ENCODE data around the gene PDE4B. TPM values are rescaled to one million over a fixed set of nuclear protein-coding genes. Genes with fewer than 3 reads are reported as not detected.
"Not testable (repeated sequence)": the region's sequence is repeated elsewhere in the genome, so short reads cannot be mapped to it uniquely, and the experiment has no call there.

PDE4B gene
- total RNA-seq, 1 donor from 2014 or later = 21.3 TPM

GRCh38 chr1:66412704-66413103 lies 620.0 kb downstream of the PDE4B start:
- Mint-ChIP-seq H3K9me3 (peaks cover 50% of the 10 kb centered on the region), H3K4me1 (ENCODE audit: low read depth) (peaks cover 17% of the 10 kb centered on the region), H3K4me3 (no peak overlapping the region), H3K36me3 (ENCODE audit: low read depth) (peaks cover 17% of the 10 kb centered on the region), H3K27me3 (ENCODE audit: insufficient read depth) (no peaks in the 10 kb centered on the region), H3K27ac (no peak overlapping the region)
- intact Hi-C loops (cut with micrococcal nuclease) = no loop called here
- no peak for DNase-seq (ENCODE audit: low spot score)

- peaks cover 53% of the 10 kb centered on the region for H3K9me3 Mint-ChIP-seq
- no peaks in the 10 kb centered on the region for H3K27me3 Mint-ChIP-seq (ENCODE audit: insufficient read depth)
- intact Hi-C loops (cut with micrococcal nuclease) = no loop called here
Observed at GRCh38 chr1:66413136-66413837, 620.6 kb downstream of the PDE4B start.

DNA sequence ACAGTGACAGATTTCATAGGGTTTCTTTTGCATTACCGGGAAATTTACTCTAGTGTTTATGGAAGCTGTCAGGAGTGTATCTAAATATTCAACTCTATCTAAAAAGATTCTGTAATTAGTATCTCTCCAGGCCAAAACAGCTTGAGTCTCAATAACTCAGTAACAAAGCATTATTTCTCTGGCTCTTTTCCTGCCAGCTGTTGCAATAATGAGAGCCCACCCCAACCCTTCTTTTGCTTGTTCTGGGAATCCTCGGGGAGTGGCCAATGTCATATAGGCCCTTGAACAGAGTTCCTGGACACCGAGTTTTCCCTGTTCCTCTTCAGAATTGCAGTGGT lies 621.1 kb downstream of the PDE4B start:
- Mint-ChIP-seq H3K9me3 (peaks cover 53% of the 10 kb centered on the region), H3K4me3 (no peak overlapping the region), H3K27me3 (ENCODE audit: insufficient read depth) (no peaks in the 10 kb centered on the region), H3K27ac (no peak overlapping the region), H3K4me1 (ENCODE audit: low read depth) (peaks cover 17% of the 10 kb centered on the region), H3K36me3 (ENCODE audit: low read depth) (peaks cover 14% of the 10 kb centered on the region)
- no peak for DNase-seq (ENCODE audit: low spot score)
- intact Hi-C loops (cut with micrococcal nuclease) = no loop called here

More at GRCh38 chr1:66413136-66413837, 620.6 kb downstream of the PDE4B start:
- Mint-ChIP-seq H3K36me3 (ENCODE audit: low read depth) (peaks cover 18% of the 10 kb centered on the region), H3K4me3 (no peak overlapping the region), H3K27ac (no peak overlapping the region), H3K4me1 (ENCODE audit: low read depth) (peaks cover 17% of the 10 kb centered on the region)
- DNase-seq (ENCODE audit: low spot score) = no peak

DNA sequence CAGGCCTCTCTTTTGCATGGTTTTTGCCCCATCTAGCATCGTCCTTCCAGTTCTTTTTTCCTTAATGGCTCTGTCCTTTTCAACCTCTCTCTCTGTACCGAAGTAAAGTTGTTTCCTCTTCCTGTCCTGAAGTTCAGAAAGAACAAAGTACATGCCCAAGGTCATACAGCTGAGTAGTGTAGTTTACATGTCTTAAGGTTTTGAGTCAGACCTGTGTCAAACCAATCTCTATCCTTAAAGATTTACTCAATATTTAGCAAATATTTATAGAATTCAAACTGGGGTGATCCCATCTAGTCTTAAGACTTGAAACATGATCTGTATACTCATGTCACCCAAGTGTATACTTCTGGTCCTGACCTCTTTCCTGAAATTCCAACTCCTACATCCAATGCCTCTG lies 622.6 kb downstream of the PDE4B start:
- Mint-ChIP-seq H3K27ac (no peak overlapping the region), H3K36me3 (ENCODE audit: low read depth) (peaks cover 5% of the 10 kb centered on the region), H3K4me3 (no peak overlapping the region), H3K9me3 (peaks cover 49% of the 10 kb centered on the region), H3K27me3 (ENCODE audit: insufficient read depth) (no peaks in the 10 kb centered on the region), H3K4me1 (ENCODE audit: low read depth) (peaks cover 13% of the 10 kb centered on the region)
- intact Hi-C loops (cut with micrococcal nuclease) = no loop called here
- DNase-seq (ENCODE audit: low spot score) = no peak

- H3K4me1 Mint-ChIP-seq (ENCODE audit: low read depth) = peaks cover 7% of the 10 kb centered on the region
- peaks cover 4% of the 10 kb centered on the region for H3K36me3 Mint-ChIP-seq (ENCODE audit: low read depth)
- no peak overlapping the region for H3K27ac Mint-ChIP-seq
- DNase-seq (ENCODE audit: low spot score) = no peak
- H3K27me3 Mint-ChIP-seq (ENCODE audit: insufficient read depth) = no peaks in the 10 kb centered on the region
- no peak overlapping the region for H3K4me3 Mint-ChIP-seq
- peaks cover 48% of the 10 kb centered on the region for H3K9me3 Mint-ChIP-seq
- intact Hi-C loops (cut with micrococcal nuclease) = no loop called here
Observed at GRCh38 chr1:66415866-66416265, 623.2 kb downstream of the PDE4B start.

- DNase-seq (ENCODE audit: low spot score) = no peak
Observed at GRCh38 chr1:66416295-66416694, 623.6 kb downstream of the PDE4B start.

DNA sequence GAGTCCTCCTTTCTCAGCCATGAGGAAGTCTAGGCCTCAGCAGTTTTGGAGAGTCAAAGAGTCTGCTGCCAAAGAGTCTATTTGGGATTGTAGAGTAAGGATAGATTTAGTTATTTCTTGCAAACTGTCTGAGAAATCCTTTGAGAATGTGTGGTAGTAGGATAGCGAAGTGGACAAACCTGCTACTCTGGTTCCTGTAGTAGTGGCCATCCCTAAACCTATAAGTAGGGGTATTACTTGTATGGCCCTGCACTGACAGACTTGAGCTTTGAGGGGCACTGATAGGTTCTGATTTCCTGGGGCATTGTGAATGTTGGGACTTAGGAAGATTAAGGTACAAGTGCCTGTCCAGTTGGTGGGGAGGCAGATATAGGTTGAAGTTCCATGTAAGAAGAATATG lies 625.3 kb downstream of the PDE4B start:
- Mint-ChIP-seq H3K4me3 (no peak overlapping the region), H3K4me1 (ENCODE audit: low read depth) (no peaks in the 10 kb centered on the region), H3K27ac (no peak overlapping the region), H3K27me3 (ENCODE audit: insufficient read depth) (no peaks in the 10 kb centered on the region), H3K36me3 (ENCODE audit: low read depth) (peaks cover 3% of the 10 kb centered on the region), H3K9me3 (peaks cover 52% of the 10 kb centered on the region)
- DNase-seq (ENCODE audit: low spot score) = no peak
- intact Hi-C loops (cut with micrococcal nuclease) = no loop called here

More at GRCh38 chr1:66416295-66416694, 623.6 kb downstream of the PDE4B start:
- peaks cover 4% of the 10 kb centered on the region for H3K36me3 Mint-ChIP-seq (ENCODE audit: low read depth)
- no peak overlapping the region for H3K4me3 Mint-ChIP-seq
- intact Hi-C loops (cut with micrococcal nuclease) = no loop called here
- H3K27me3 Mint-ChIP-seq (ENCODE audit: insufficient read depth) = no peaks in the 10 kb centered on the region
- peaks cover 52% of the 10 kb centered on the region for H3K9me3 Mint-ChIP-seq
- H3K4me1 Mint-ChIP-seq (ENCODE audit: low read depth) = peaks cover 3% of the 10 kb centered on the region
- no peak overlapping the region for H3K27ac Mint-ChIP-seq

DNA sequence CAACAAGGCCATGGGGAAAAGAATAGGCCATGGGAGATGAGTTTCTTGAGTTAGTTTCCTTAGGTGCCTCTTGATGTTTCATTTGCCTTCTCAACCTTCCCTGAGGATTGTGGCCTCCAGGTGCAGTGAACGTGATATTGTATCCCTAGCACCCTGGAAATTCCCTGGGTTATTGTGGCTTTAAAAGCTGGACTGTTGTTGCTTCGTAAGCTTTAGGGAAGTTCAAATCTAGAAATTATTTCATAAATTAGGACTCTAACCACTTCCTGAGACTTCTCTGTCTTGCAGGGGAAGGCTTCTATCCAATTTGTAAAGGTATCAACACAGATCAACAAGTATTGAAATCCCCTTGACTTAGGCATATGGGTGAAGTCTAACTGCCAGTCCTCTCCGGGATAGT lies 627.5 kb downstream of the PDE4B start:
- H3K27me3 Mint-ChIP-seq (ENCODE audit: insufficient read depth); H3K27ac Mint-ChIP-seq; H3K4me1 Mint-ChIP-seq (ENCODE audit: low read depth); H3K4me3 Mint-ChIP-seq; intact Hi-C loops (cut with micrococcal nuclease); DNase-seq (ENCODE audit: low spot score); H3K36me3 Mint-ChIP-seq (ENCODE audit: low read depth): not testable (repeated sequence)
- peaks cover 49% of the 10 kb centered on the region for H3K9me3 Mint-ChIP-seq

- H3K36me3 Mint-ChIP-seq (ENCODE audit: low read depth); H3K27me3 Mint-ChIP-seq (ENCODE audit: insufficient read depth); H3K4me1 Mint-ChIP-seq (ENCODE audit: low read depth); intact Hi-C loops (cut with micrococcal nuclease); DNase-seq (ENCODE audit: low spot score); H3K4me3 Mint-ChIP-seq; H3K27ac Mint-ChIP-seq: not testable (repeated sequence)
- peaks cover 44% of the 10 kb centered on the region for H3K9me3 Mint-ChIP-seq
Observed at GRCh38 chr1:66420906-66421305, 628.2 kb downstream of the PDE4B start.

- Mint-ChIP-seq H3K36me3 (ENCODE audit: low read depth) (peaks cover 3% of the 10 kb centered on the region), H3K9me3 (peaks cover 32% of the 10 kb centered on the region), H3K27me3 (ENCODE audit: insufficient read depth) (no peaks in the 10 kb centered on the region), H3K27ac (no peak overlapping the region), H3K4me3 (no peak overlapping the region), H3K4me1 (ENCODE audit: low read depth) (no peaks in the 10 kb centered on the region)
- intact Hi-C loops (cut with micrococcal nuclease) = no loop called here
- no peak for DNase-seq (ENCODE audit: low spot score)
Observed at GRCh38 chr1:66422804-66423203, 630.1 kb downstream of the PDE4B start.
